ENCODE data around the gene PARP9. TPM values are rescaled to one million over a fixed set of nuclear protein-coding genes. Genes with fewer than 3 reads are reported as not detected.

The PARP9 gene
- total RNA-seq (2021; fragmentation: NEBNext Ultra II Directional; extraction: Animal tissue kit (Norgen Biotek cat#: 25700)) (3.4 and 3.7 TPM in 2 replicates), polyA plus RNA-seq (2011; rRNA removed) (1.9 and 4.5 TPM in 2 replicates), polyA minus RNA-seq (2011; rRNA and poly(A)+ RNA removed) (2.4 and 5.0 TPM in 2 replicates)
- polyA plus RNA-seq (2011; cell fraction: cytosol; rRNA removed): 3.0 TPM
- 1.8 TPM for polyA plus RNA-seq (2011; cell fraction: nucleus; rRNA removed)
- 2.6 to 4.0 TPM (median 3.0 TPM) in 4 replicates for polyA plus RNA-seq (2012, experiment 1 of 2)
- 0.42 TPM for polyA plus RNA-seq (2012, experiment 2 of 2)
- polyA plus RNA-seq (2013, experiment 1 of 2): 4.8 TPM
- polyA plus RNA-seq (2013, experiment 2 of 2): 4.7 TPM
- polyA minus RNA-seq (2011; cell fraction: cytosol; rRNA and poly(A)+ RNA removed): 1.5 TPM
- polyA minus RNA-seq (2011; cell fraction: nucleus; rRNA and poly(A)+ RNA removed): 1.4 TPM
- long read RNA-seq, experiment 1, partial matches to known transcripts: 3 of 3 reads
- long read RNA-seq, experiment 1, other reads (novel, unspliced or antisense): 0 of 3 reads
- long read RNA-seq, experiment 2, partial matches to known transcripts: 4 of 7 reads
- long read RNA-seq, experiment 2, other reads (novel, unspliced or antisense): 2 of 7 reads

DNA sequence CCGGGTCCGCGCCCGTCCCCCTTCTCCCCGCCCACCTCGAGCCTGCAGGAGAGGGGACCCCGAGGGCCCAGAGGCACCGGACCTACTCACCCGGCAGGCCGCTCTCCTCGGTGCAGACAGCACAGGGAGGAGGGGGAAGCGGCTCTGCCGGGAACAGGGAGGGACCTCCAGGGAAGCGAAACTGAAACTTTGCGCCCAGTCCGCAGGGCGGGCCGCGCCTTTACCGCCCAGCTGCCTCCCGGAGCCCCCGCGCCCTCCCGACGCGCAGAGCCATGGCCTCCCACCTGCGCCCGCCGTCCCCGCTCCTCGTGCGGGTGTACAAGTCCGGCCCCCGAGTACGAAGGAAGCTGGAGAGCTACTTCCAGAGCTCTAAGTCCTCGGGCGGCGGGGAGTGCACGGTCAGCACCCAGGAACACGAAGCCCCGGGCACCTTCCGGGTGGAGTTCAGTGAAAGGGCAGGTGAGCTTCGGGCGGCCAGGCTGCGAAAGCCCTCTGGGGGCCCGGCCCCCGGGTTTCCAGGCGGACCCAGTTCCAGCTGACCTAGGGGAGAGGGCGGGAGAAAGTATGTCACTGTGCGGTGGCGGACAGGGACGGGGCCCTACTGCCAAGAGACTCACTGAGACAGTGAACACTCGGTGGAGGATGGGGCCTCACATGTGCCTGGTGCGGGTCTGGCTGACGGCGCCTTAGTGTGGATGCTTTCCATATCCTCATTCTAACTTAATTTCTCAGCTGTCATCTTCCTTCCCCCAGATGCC, at the start of gene PARP9, which contains the start of gene DTX3L:
PARP9 (minus strand) TSS at position 146 of the 758 bp plus-strand sequence. CDS start 4,680 bp downstream, outside the sequence.
DTX3L (plus strand) TSS at position 184 of the 758 bp plus-strand sequence; CDS start at position 273, 89 bp downstream.
- 0 out of 2 replicates have a peak within 1 kb of the TSS, but pooled peaks have one; percentile 10 for H2BK20ac ChIP-seq (ENCODE audit: low read length)
- no peak for FAIRE-seq
- H3K4ac ChIP-seq (replicated peaks; ENCODE audit: insufficient read length, low read depth, low read length): no peak within 1 kb of the TSS
- H2BK5ac ChIP-seq (ENCODE audit: low read depth, low read length): peak within 1 kb of the TSS; percentile 83; the same call in 1 of the 2 replicates
- H3K4me3 ChIP-seq (ENCODE audit: extremely low read depth in 1 of 4, insufficient read depth in 2 of 4, low read depth in 3 of 4, low read length in 4 of 4): peak within 1 kb of the TSS; percentile 51 to 76 (median 65)
- peak within 1 kb of the TSS; percentile 86 for H3K18ac ChIP-seq (ENCODE audit: extremely low read depth, low read length)
- no peak within 1 kb of the TSS for H2BK120ac ChIP-seq (replicated peaks; ENCODE audit: low read depth, low read length)
- no peak within 1 kb of the TSS for H3K27ac ChIP-seq (ENCODE audit: low read depth, low read length)
- 6% methylated on average over 33 of the region's 56 CpGs; no CpG with 5 or more reads in 1 of the 2 experiments for WGBS, 2 experiments (ENCODE audit: extremely low coverage in 1 of 2, insufficient coverage in 1 of 2, insufficient read length in 1 of 2, insufficient replicate concordance in 2 of 2, low coverage in 1 of 2, low lambda C conversion rate in 2 of 2, missing lambda C conversion rate in 1 of 2)
- H4K91ac ChIP-seq (replicated peaks; ENCODE audit: insufficient read length, low read length): peak within 1 kb of the TSS; percentile 51
- peaks cover 0 to 2% (median 0%) of the 10 kb centered on the region in 4 experiments; a peak in 2 of 7 replicates for H3K27me3 ChIP-seq (replicated peaks in 1 of 4; ENCODE audit: control insufficient read depth in 3 of 4, extremely low read depth in 1 of 4, insufficient read depth in 3 of 4, low read length in 3 of 4)
- peak within 1 kb of the TSS; percentile 95 for H4K8ac ChIP-seq (ENCODE audit: extremely low read depth, insufficient read depth, low read length)
- H3K4me2 ChIP-seq (ENCODE audit: insufficient read depth in 1 of 2, low read depth in 2 of 2, low read length in 2 of 2): peak within 1 kb of the TSS; percentile 65 to 72
- ChIA-PET CTCF (ENCODE audit: partially characterized antibody) (interaction anchor here (0.7 to 1.3 kb wide), 4 partner anchors 16 to 115 kb away, joined by 3 to 6 read pairs (median 3); no protein-coding TSS in a partner anchor), POLR2A (ENCODE audit: partially characterized antibody) (interaction anchor here (0.7 to 1.3 kb wide), 6 partner anchors 9 to 171 kb away, joined by 3 to 4 read pairs (median 3); no protein-coding TSS in a partner anchor)
- H3K14ac ChIP-seq (ENCODE audit: insufficient read length): no peak within 1 kb of the TSS
- peak within 1 kb of the TSS; percentile 67 for H3K56ac ChIP-seq (replicated peaks; ENCODE audit: insufficient read length, low read depth, low read length)
- no peak within 1 kb of the TSS for H2AK5ac ChIP-seq (ENCODE audit: low read depth, low read length)
- DNase-seq (ENCODE audit: low read depth in 1 of 2, low spot score in 2 of 2): peak; percentile 38 to 79
- H3K36me3 ChIP-seq (ENCODE audit: control insufficient read depth in 2 of 4, insufficient read depth in 4 of 4, low read length in 3 of 4): no peaks in the 10 kb centered on the region; a peak in 2 of 8 replicates
- peak within 1 kb of the TSS; percentile 41 for H4K5ac ChIP-seq (ENCODE audit: insufficient read length, low read depth, low read length)
- no peaks in the 10 kb centered on the region for H3K79me1 ChIP-seq (ENCODE audit: low read depth, low read length)
- peaks cover 4 to 5% (median 5%) of the 10 kb centered on the region in 4 experiments; a peak in 6 of 7 replicates for H3K4me1 ChIP-seq (replicated peaks in 1 of 4; ENCODE audit: control insufficient read depth in 3 of 4, insufficient read depth in 4 of 4, low read length in 3 of 4)
- peak within 1 kb of the TSS; percentile 54 to 67 (median 64); a peak in 6 of 7 replicates for H3K9ac ChIP-seq (replicated peaks in 1 of 4; ENCODE audit: extremely low read depth in 1 of 4, low read depth in 3 of 4, low read length in 3 of 4)
- H2BK15ac ChIP-seq (ENCODE audit: low read length): no peak within 1 kb of the TSS
- H3K9me3 ChIP-seq (ENCODE audit: insufficient read depth in 2 of 2, low read depth in 1 of 2, low read length in 1 of 2): no peaks in the 10 kb centered on the region
- H4K20me1 ChIP-seq (replicated peaks in 1 of 2; ENCODE audit: control insufficient read depth in 1 of 2, insufficient read depth in 2 of 2, low read length in 2 of 2): no peaks in the 10 kb centered on the region
- peaks cover 5% of the 10 kb centered on the region; the same call in 1 of the 2 replicates for H3K23me2 ChIP-seq (ENCODE audit: low read depth, low read length)
- H3K79me2 ChIP-seq (ENCODE audit: control insufficient read depth in 1 of 2, insufficient read depth in 2 of 2, low read length in 2 of 2): no peaks in the 10 kb centered on the region
- 0 out of 2 replicates have a peak within 1 kb of the TSS, but pooled peaks have one; percentile 55 for H2BK12ac ChIP-seq (ENCODE audit: low read depth, low read length)
- no peak within 1 kb of the TSS for H3K23ac ChIP-seq (ENCODE audit: insufficient read length)
- H2AFZ ChIP-seq (ENCODE audit: low read length): peak within 1 kb of the TSS; percentile 79; the same call in 1 of the 2 replicates
- no peak for TF ChIP-seq SP2 (IDR thresholded peaks at IDR 0.05; ENCODE audit: low read length)
- TF ChIP-seq, protein P1, sequence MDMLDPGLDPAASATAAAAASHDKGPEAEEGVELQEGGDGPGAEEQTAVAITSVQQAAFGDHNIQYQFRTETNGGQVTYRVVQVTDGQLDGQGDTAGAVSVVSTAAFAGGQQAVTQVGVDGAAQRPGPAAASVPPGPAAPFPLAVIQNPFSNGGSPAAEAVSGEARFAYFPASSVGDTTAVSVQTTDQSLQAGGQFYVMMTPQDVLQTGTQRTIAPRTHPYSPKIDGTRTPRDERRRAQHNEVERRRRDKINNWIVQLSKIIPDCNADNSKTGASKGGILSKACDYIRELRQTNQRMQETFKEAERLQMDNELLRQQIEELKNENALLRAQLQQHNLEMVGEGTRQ (IDR thresholded peaks at IDR 0.05; ENCODE audit: low read length): no peak
- no peak for TF ChIP-seq CBX5 (IDR thresholded peaks at IDR 0.05; ENCODE audit: low read depth, low read length)
- 0 out of 4 replicates have a peak, but pooled peaks of 1 of the 2 experiments have one; percentile 34 for TF ChIP-seq SIN3A (conservative IDR thresholded peaks at IDR 0.05 in 1 of 2, IDR thresholded peaks at IDR 0.05 in 1 of 2; ENCODE audit: low read depth in 1 of 2, low read length in 2 of 2)
- TF ChIP-seq SP1 (IDR thresholded peaks at IDR 0.05; ENCODE audit: low read depth, low read length): no peak
- TF ChIP-seq JUND (IDR thresholded peaks at IDR 0.05; ENCODE audit: low read length): no peak
- no peak for TF ChIP-seq RFX5 (IDR thresholded peaks at IDR 0.05; ENCODE audit: borderline replicate concordance, low read depth, low read length)
